ENCODE measurements around the gene AUTS2.

AUTS2 gene

DNA sequence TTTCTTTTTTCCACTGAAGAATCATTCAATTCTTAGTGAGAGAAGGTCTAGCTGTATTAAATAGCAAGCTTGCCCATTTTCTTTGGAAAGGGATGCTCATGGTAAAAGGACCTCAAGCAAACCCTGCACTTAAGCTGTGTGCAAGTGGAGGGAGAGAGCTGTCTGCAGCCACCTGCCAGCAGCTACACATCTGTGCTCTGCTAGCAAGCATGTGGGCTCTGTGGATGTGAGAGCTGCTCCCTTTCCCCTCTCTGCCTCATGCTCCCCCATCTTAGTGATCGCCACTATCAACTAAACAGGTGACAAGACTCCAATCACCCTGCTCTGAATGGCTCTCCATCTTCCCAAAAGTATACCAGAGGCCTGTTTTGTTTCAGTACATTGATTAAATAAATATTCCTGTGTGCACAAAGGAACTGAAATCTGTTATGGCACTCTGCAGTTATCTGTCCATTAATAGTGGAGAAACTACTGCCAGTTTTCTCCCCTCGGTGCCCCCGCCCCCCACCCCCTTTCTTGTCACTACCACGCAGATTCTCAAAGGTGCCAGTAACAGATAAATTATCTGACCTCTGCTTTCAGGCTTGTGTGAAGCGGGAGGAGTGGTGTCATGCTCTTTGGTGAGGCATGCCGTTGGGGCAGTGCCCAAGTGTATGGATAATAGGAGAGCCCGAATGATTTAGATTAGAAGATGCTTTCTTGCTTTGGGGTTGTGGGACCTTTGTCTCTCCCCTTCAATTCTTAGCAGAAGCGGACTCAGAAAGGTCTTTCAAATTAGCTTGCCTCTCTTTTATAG is 26.4 kb downstream of the AUTS2 start:
- DNase-seq (ENCODE audit: low read depth in 2 of 2): no peak

DNA sequence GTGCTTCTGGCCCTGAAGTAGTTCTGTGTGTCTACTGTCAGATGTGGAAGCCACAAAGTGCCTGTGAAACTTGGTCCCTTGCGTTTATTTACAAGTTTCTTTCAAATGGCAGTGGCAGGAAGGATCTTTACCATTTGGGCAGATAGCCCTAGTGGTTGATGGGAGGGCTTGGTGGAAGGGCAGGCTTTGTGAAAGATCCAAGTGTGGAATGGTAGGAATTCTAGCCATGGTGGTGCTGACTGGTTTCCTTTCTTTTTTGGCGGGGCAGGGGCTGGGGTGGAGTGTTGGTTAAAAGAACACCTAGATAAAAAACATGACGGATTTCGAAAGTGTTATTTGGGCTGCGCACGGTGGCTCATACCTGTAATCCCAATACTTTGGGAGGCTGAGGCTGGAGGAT is 27.0 kb downstream of the AUTS2 start:
- no peak for DNase-seq (ENCODE audit: low read depth in 2 of 2)

DNA sequence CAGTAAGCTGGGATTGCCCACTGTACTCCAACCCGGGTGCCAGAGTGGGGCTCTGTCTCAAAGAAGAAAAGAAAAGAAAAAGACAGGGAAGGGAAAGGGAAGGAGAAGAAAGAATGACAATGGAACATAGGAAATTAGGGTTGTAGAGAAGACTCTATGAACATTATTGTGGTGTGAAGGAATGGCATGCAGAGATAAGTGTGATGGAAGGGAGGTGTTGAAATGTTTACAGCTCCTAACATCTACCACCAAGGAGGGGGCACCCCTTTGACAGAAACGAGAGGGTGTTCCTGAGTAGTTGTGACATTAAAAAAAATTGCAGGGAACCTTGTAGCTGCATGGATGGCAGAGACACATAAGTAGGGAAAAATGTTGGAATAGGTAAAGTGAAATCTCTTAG is 27.5 kb downstream of the AUTS2 start:
- no peak for DNase-seq (ENCODE audit: low read depth in 2 of 2)

DNA sequence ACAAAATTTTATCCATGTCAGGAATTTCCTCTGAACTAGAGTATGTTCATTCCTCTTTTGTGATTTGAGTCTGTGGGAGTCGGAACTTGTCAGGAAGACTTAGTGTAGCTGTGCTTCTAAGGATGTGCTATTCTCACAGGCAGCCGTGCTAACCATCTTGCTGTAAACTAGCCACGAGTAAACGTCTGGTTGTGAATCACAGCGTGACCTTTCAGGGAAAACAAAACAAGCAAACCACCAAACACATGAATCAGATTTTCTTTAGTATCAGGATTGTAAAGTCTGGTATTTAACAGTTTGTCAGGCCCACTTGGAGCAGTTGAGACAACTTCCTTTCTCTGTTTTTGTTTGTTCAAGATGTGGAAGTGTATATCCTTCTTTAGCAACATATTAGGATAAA is 32.0 kb downstream of the AUTS2 start:
- peak; percentile 65 to 66 for DNase-seq (ENCODE audit: low read depth in 2 of 2)

DNA sequence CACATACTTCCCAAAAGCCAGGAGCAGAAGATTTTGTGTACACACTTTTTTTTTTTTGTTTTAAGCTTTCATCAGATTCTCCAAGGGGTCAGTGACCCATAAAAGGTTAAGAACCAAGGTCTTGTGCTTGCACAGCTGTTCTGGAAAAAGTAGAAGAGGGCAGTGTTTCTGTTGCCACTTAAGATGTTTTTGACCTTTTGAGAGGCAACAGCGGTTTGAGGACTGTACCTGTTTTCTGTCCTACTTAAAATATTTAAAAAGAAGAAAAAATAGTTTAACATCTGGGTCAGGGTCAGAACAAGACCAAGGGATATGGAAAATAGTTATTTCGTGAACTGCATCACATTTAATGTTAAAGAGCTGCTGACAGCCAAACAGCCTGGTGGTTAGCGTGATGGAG is 32.9 kb downstream of the AUTS2 start:
- no peak for DNase-seq (ENCODE audit: low read depth in 2 of 2)

DNA sequence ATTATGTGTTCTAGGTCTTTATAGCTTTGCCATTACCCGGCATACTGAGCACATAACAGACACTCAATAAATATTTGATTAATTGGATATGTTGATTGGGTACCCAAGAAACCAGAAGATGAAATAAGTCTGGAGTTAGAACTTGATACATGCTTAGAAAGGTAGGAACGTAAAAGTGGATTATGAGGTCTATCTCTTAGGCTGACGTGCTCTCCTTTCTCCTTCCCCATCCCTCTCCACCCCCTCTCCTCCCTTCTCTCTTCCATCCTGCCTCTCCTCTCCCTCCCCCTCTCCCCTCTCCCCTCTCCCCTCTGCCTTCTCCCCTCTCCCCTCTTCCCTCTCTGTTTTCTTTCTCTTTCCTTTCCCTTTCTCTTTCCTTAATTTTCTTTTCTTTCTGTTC is 34.0 kb downstream of the AUTS2 start:
- no peak for DNase-seq (ENCODE audit: low read depth in 2 of 2)

DNA sequence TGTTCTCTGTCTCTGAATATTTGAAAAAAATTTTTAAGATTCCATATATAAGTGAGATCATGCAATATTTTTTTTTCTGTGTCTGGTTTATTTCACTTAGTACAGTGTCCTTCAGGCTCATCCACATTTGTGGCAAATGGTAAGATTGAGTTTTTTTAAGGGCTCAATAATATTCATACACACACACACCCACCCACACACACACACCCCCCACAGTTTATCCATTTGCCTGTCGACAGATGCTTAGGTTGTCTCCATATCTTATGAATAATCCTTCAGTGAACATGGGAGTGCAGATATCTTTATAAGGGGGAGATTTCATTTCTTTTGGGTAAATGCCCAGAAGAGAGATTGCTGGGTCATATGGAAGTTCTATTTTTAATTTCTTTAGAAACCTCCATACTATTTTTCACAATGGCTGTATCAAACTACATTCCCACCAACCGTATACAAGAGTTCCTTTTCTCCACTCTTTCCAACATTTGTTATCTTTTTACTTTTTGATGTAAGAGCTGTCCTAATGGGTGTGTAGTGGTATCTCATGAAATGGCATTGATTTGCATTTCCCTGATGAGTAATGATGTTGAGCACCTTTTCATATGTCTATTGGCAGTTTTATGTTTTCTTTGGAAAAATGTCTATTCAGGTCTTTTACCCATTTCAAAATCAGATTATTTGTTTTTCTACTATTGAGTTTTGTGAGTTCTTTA is 35.0 kb downstream of the AUTS2 start:
- DNase-seq (ENCODE audit: low read depth in 2 of 2): peak; percentile 79 to 82

DNA sequence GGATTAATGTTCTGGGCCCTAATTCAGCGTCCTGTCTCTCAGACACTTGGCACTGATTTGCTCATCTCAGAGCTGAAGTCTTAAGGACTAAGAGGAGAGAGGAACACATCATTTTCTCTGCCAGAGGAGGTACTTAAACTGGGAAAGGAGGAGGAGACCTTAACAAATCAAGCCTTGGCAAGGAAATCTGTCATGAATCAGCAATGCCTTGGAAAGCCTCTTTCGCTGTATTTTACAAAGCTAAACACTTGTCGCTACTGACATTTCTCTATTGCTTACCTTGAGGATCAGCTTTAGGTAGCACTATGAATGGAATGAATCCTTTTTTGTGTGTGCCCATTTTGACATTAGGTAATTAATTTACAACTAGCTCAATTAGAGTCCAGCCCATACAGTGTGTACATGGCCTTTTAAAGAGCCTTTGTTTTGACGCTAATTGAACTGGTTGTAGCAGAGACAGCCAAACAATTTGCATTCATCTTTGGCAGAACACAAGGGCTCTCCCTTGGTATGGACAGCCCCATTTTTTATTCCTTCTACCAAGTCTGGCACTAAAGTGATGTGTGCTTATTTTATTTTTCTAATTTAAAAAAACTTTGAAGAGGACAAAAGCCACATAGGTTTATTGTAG is 37.4 kb downstream of the AUTS2 start:
- no peak for DNase-seq (ENCODE audit: low read depth in 2 of 2)

DNA sequence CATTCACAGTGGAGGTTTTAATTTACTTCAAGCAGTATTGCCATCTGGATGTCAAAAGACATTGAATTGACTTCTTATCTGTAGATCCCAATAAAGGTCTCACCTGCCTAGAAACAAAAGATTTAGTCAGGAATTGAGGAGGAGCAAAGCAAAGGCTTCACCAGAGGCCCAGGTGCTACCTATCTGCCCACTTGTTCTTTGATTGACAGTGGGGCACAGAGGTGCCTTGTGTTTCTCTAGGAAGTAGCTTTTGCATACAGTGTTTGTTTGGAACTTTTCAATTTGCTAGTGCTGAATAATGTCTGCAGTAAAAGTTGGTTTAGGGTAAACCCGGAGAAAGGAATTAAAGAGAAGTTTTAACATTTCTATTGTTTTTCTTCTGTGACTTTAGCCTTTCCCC is 40.4 kb downstream of the AUTS2 start:
- no peak for DNase-seq (ENCODE audit: low read depth in 2 of 2)

DNA sequence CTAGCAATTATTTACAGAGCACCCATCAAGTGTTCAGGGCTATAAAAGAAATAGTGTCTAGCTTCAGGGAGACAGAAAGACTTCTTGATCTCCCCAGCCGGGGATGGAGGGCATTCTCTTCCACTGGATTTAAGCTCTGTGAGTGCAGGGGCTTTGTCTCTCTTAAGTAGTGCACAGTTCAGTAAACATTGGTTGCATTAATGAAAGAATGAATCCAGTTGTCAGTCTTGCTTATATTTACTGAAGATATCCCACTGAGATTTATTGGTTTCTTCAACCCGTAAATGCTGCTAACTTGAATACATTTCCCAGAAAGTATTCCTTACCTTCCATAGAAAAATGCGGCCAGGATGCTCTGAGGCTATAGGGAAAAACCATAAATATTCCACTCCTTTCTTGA is 41.9 kb downstream of the AUTS2 start:
- no peak for DNase-seq (ENCODE audit: low read depth in 2 of 2)

DNA sequence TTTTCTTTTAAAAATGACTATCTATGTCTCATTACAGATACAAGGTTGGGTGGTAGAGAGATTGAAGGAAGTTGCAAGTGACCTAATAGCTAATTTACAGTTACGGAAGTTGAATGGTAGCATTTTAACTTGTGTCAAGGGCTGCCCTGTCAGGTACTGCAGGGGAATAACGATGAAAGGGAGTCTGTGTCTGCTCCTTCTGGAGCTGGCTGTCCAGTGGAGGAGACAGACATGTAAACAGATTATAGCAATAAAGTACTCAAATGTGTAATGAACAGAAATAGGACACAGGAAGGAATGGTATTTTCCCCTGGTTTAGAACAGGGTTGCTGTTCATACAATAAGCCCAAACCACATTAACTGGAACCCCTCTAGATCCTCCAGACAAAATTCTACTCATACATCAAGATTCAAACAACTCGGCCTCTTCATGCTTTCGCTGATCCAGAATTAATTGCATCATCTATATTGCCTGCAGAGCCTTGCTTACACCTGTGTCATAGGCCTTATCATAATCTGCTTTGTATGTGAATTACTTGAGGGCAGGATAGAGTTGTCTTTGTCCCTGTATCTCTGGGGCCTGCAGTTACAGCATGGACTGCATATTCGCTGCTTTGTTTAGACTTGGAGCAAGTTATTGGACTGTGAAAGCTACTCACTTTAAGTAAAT is 42.8 kb downstream of the AUTS2 start:
- no peak for DNase-seq (ENCODE audit: low read depth in 2 of 2)

DNA sequence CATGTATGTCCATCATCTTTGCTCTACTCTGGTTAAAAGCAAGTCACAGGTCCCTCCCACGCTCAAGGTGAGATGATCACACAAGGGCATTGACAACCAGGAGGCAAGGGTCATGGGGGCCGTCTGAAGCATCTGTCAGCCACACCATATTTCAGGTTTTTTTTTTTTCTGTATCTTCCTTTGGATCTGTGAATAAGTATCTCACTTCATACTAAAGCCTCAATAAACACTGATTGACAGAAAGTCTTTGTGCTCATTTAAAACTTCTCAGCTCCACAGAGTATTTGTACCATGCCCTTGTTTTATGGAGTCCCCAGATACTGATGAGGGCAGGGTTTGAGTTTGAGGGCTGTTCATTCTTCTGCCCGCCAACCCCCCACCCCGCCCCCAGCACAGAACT is 45.0 kb downstream of the AUTS2 start:
- no peak for DNase-seq (ENCODE audit: low read depth in 2 of 2)

DNA sequence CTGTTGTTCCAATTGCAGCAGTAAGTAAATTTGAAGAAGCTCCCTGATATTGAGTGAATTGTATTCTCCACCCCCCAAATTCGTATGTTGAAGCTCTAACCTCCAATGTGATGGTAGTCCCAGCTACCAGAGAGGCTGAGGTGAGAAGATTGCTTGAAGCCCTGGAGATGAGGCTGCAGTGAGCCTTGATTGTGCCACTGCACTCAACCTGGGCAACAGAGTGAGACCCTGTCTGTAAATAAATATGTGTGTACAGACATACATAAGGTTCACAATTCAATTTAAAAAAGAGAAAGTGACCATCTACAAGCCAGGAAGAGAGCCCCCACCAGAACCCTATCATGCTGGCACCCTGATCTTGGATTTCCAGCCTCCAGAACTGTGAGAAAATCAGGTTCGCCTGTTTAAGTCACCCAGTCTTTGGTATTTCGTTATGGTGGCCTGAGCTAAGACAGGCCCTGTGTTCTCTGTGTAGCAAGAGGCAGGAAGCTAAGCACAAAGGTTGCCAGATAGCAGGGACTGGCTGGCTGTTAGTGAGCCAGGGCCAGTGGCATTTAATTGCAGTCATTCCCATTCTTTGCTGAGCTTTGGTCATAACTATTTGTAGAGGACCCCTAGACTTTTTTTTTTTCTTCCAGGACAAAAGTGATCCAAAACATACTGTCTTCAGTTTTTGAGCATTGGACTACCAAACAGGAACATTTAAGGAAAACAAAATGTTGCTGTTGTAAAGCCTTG is 45.6 kb downstream of the AUTS2 start:
- no peak for DNase-seq (ENCODE audit: low read depth in 2 of 2)

DNA sequence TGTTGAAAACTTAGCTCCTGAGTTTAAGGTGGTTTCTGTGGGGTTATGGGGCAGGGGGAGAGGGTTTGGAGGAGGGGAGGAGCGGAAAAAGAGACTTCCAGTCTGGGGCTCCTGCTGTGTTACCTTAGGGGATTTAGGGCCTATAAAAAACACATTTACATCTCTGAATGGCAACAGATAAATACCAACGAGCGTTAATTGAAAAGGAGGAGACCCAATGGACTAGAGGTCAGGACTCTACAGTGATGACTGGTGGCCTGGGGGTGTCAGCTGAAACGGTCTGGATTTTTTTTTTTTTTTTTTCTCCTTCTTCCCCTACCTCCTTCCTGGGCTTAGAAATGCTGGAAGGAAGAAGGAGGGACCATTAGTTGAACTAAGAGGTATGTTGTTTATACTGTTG is 47.4 kb downstream of the AUTS2 start:
- DNase-seq (ENCODE audit: low read depth in 2 of 2): no peak

DNA sequence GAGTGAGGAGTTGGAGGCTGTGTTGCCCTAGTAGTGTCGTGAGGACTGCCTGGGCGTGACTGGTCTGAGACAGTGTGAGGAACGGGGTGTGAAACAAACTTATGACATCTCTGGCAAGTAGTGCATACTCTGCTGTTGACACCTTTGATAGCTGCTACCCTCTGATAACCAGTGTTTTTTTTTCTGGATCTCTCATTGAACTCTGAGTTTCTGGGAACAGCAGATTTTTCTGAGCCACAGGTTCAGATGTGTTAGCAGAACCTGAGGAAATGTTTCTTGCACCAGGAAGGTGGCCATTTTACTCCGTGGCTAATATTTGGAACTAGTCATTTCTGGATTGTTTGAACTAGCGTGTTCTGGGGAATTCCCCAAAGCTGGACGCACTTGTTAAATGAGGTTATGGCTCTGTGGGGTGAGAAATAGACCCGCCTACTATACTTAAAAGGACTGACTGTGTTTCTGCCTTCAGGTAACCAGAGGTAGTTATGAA is 52.9 kb downstream of the AUTS2 start:
- DNase-seq (ENCODE audit: low read depth in 2 of 2): no peak

DNA sequence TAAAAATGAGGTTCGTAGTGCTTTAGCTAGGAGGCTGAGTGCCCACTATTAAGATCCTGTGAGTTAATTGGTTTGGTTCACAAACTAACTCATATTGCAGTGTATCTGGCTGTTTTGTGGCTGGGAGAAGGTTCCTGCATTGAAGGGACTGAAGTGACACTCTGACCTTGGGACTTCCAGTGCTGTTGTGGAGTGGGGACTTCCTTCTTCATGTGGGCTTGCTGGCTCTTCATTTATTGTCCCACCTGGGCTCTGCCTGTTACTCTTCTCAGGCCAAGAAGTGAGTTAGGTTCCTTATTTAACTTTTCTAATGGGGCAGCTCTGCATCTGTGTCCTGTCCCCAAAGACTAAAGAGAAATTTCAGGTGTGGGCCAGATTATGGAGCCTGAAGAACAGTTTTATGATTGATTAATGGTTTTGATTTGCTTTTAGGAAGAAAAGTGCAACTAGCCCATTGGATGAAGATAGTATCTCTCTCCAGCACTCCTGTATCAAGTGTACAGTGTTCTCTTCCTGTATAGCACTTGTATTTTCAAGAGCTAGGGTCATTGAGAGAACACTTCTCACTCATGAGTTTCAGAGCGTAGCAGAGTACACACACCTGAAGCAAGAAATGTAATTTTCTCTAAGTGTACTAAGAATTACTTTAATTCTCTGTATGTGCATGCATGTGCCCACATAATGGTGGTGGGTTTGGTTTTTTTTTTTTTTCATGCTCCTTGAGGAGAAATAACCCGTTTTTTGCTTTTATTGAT is 54.8 kb downstream of the AUTS2 start:
- no peak for DNase-seq (ENCODE audit: low read depth in 2 of 2)

DNA sequence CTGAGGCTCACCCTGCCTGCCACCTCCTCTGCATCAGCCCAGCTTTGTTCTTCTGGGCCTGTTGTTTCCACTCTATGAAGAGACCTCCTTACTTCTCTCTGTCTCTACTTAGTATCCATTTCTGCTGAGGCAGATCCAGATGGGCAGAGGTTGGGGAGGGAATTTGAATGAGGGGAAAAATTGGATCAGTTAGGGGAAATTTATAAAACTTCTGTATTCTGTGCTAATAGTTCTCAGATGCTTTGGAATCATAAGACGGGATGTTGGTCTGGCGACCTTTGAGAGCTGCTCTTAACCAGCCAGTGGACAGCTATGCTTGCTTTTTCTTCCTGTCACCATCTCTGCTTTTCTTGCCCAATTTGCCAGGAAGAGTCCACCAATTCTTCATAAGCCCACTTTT is 55.5 kb downstream of the AUTS2 start:
- DNase-seq (ENCODE audit: low read depth in 2 of 2): no peak

DNA sequence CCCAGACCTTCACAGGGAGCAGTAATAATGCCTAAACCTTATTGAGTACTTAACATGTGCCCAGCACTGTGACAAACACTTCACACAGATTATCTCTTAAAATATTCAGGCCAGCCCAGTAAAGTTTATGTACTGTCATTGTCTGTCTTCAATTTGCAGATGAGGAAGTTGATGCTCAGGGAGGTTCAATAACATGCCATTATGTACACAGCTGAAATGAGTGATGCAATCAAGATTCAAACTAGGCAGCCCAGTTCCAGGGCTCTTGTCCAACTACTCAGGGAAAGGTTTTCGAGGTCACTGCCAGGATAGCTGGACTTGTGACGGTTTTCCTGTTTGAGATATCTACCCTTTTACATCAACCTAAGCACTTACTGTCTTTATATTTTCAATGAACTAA is 56.1 kb downstream of the AUTS2 start:
- DNase-seq (ENCODE audit: low read depth in 2 of 2): no peak

DNA sequence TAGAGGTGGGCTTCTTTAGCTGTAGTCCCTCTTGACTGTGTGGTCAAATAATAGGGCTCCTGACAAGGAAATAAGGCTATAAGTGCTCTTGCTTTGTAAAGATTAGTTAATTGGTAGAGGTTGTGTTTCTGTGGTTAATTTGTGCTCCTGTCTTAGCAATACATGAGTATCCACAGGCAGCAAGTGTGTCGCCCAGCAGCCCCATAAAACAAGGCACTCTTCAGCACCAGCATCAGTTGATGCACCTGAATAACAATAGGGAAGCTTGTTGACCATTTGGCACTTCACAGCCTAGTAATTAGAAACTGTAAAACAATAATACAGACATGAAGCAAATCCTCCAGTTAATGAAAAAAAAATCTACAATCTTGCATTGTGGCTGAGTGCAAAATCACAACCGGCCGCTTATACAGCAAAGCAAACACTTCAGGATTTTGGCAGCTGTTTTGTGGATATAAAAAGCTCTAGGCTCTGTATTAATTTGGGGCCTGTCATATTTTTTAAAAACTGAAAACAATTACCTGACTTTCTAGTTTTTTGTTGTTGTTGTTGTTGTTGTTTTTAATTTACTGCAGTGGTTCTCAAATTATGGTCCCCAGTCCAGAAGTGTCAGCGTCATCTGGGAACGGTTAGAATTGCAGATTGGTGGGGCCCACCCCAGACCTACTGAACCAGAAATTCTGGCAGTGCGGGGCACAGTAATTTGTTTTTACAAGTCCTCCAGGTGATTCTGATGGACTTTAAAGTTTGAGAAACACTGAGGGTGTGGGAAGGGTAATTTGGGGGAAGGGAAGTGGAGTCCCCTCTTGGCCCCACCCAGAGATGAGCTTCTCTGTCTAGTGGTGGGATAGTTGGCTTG is 56.8 kb downstream of the AUTS2 start:
- DNase-seq (ENCODE audit: low read depth in 2 of 2): no peak

DNA sequence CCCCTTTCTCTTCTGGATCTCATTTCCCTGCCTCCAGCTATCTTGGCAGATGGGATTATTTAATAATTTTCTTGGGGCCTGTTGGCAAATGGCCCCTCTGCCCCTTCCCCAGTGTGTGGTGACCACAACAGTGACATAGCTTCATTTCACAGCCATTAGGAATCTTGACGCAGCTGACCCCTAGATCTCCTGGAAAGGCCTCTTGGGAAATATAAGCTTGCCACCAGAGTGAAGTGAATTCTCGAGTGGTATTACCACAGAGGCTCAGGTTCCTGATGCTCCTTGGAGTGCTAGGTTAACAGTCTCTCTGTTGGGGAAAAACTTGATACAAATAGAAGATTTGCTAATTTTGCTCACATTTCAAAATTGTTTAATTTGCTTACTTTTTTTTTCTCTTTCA is 57.8 kb downstream of the AUTS2 start:
- no peak for DNase-seq (ENCODE audit: low read depth in 2 of 2)
